ENCODE measurements around the gene LINGO4. TPM values are rescaled to one million over a fixed set of nuclear protein-coding genes. Genes with fewer than 3 reads are reported as not detected.

LINGO4 gene
- total and polyA plus RNA-seq, 2 donors (not counting 1 experiment from before 2014, with no cell fraction given) = not detected

GRCh38 chr1:151756291-151756690 lies 48.9 kb downstream of the LINGO4 start:
- no CpG with 5 or more reads among the region's 1 CpG for WGBS (ENCODE audit: insufficient coverage)
- Mint-ChIP-seq H3K27me3 (peaks cover 4% of the 10 kb centered on the region), H3K27ac (no peak overlapping the region), H3K4me3 (no peak overlapping the region), H3K9me3 (ENCODE audit: insufficient read depth) (no peaks in the 10 kb centered on the region), H3K4me1 (no peaks in the 10 kb centered on the region)
- intact Hi-C loops (cut with micrococcal nuclease) = no loop called here
- Histone ChIP-seq H3K36me3 (replicated peaks in 1 of 2; ENCODE audit: control extremely low read depth in 1 of 2, control insufficient read depth in 1 of 2, extremely low read depth in 1 of 2, insufficient read depth in 2 of 2, low read length in 1 of 2) (peaks cover 0 to 23% of the 10 kb centered on the region in 2 experiments), H3K9ac (ENCODE audit: low read length) (no peak overlapping the region), H3K4me3 (ENCODE audit: control extremely low read depth in 1 of 5, extremely low read depth in 1 of 5, insufficient read depth in 1 of 5, low read depth in 2 of 5, low read length in 4 of 5) (no peak overlapping the region), H3K27ac (ENCODE audit: low read length in 2 of 2) (no peak overlapping the region), H3K79me2 (ENCODE audit: control insufficient read depth, insufficient read depth, low read length) (no peaks in the 10 kb centered on the region), H3K27me3 (replicated peaks in 1 of 4; ENCODE audit: control extremely low read depth in 1 of 4, control insufficient read depth in 3 of 4, insufficient read depth in 4 of 4, low read length in 3 of 4) (no peaks in the 10 kb centered on the region), H3K9me3 (ENCODE audit: control extremely low read depth in 1 of 3, control insufficient read depth in 2 of 3, insufficient read depth in 1 of 3, low read length in 2 of 3) (no peaks in the 10 kb centered on the region), H3K4me2 (replicated peaks; ENCODE audit: low read depth, low read length, poor library complexity, severe bottlenecking) (no peak overlapping the region), H2AFZ (ENCODE audit: insufficient read depth, low read depth, low read length, poor library complexity, severe bottlenecking) (no peak overlapping the region), H4K20me1 (ENCODE audit: control insufficient read depth, insufficient read depth, low read length, poor library complexity, severe bottlenecking) (no peaks in the 10 kb centered on the region), H3K4me1 (ENCODE audit: control insufficient read depth in 2 of 2, insufficient read depth in 2 of 2, low read length in 2 of 2) (no peaks in the 10 kb centered on the region)
- ChIA-PET CTCF (no interaction called here), POLR2A (no interaction called here)
- no peak for TF ChIP-seq EZH2 (IDR thresholded peaks at IDR 0.05; ENCODE audit: borderline replicate concordance, insufficient read depth, low read depth, low read length, poor library complexity, severe bottlenecking)
- DNase-seq (no peak), ATAC-seq (ENCODE audit: low read depth) (no peak)

Small RNA genes lying within 50 kb of the gene (small RNA-seq; reads per million reads assigned to genes)
- not detected for gene RF00019 (ENCODE audit: insufficient read length, low read depth, low replicate concordance)

Other genes starting within 250 kb of the LINGO4 start
- 43.2 and 45.6 TPM in 2 replicates for gene SNX27, start 193.4 kb downstream of the LINGO4 start, total RNA-seq
- gene SNX27, start 193.4 kb downstream of the LINGO4 start, polyA plus RNA-seq = 13.5 and 14.5 TPM in 2 replicates
- gene CELF3, start 88.6 kb downstream of the LINGO4 start, total RNA-seq = not detected in 2 replicates
- not detected in 2 replicates for gene CELF3, start 88.6 kb downstream of the LINGO4 start, polyA plus RNA-seq
- not detected in 2 replicates for gene RIIAD1, start 83.9 kb downstream of the LINGO4 start, total RNA-seq
- gene RIIAD1, start 83.9 kb downstream of the LINGO4 start, polyA plus RNA-seq = not detected in 2 replicates
- gene MRPL9, start 41.9 kb downstream of the LINGO4 start, total RNA-seq = 84.6 and 100 TPM in 2 replicates
- gene MRPL9, start 41.9 kb downstream of the LINGO4 start, polyA plus RNA-seq = 65.5 and 92.5 TPM in 2 replicates
- gene TDRKH, start 14.9 kb downstream of the LINGO4 start, total RNA-seq = 12.8 and 13.3 TPM in 2 replicates
- gene TDRKH, start 14.9 kb downstream of the LINGO4 start, polyA plus RNA-seq = 2.0 and 2.2 TPM in 2 replicates
- gene RORC, start 26.4 kb upstream of the LINGO4 start, total RNA-seq = 0.12 TPM in 1 of 2 replicates, not detected in the other
- gene RORC, start 26.4 kb upstream of the LINGO4 start, polyA plus RNA-seq = 0.07 and 0.15 TPM in 2 replicates
- not detected in 2 replicates for gene C2CD4D, start 34.4 kb upstream of the LINGO4 start, total RNA-seq
- 0.07 TPM in 2 replicates for gene C2CD4D, start 34.4 kb upstream of the LINGO4 start, polyA plus RNA-seq
- not detected in 2 replicates for gene THEM5, start 48.3 kb upstream of the LINGO4 start, total RNA-seq
- gene THEM5, start 48.3 kb upstream of the LINGO4 start, polyA plus RNA-seq = not detected in 2 replicates
- 16.1 and 19.8 TPM in 2 replicates for gene THEM4, start 104.1 kb upstream of the LINGO4 start, total RNA-seq
- gene THEM4, start 104.1 kb upstream of the LINGO4 start, polyA plus RNA-seq = 10.3 and 15.0 TPM in 2 replicates
- gene S100A10, start 188.4 kb upstream of the LINGO4 start, total RNA-seq = 40.4 and 47.1 TPM in 2 replicates
- gene S100A10, start 188.4 kb upstream of the LINGO4 start, polyA plus RNA-seq = 29.9 and 38.0 TPM in 2 replicates
- 31.4 and 33.1 TPM in 2 replicates for gene S100A11, start 231.6 kb upstream of the LINGO4 start, total RNA-seq
- 10.9 and 26.2 TPM in 2 replicates for gene S100A11, start 231.6 kb upstream of the LINGO4 start, polyA plus RNA-seq

All from B cell (primary cell).